GM23338 (cell line): ENCODE results near the gene KIAA0513. TPM values are rescaled to one million over a fixed set of nuclear protein-coding genes. Genes with fewer than 3 reads are reported as not detected.

Source experiments
- ATAC-seq: fragments of 200-7000 bp; cut with Tn5 transposase; 3 replicates; pipeline ENCODE4 v1.9.1; 2020
- DNase-seq: peaks from one replicate; pipeline ENCODE4 v3.0.0-alpha.2; 2015; ENCODE audit warnings: low spot score
- H2AFZ ChIP-seq: fragments of 200-600 bp; sonication (generic); 2 replicates; pipeline ENCODE4 v1.8.0; 2016; ENCODE audit warnings: antibody characterized with exemption, mild to moderate bottlenecking, moderate library complexity
- H3F3A ChIP-seq: fragments of 200-600 bp; sonication (generic); replicated peaks from 2 replicates; pipeline ENCODE4 v1.8.0; 2017; ENCODE audit warnings: antibody characterized with exemption, mixed run types, low read depth
- H3K27ac ChIP-seq: fragments of 200-600 bp; sonication (generic); 2 replicates; pipeline ENCODE4 v1.6.1; 2016; ENCODE audit warnings: low read depth
- H3K27me3 ChIP-seq: fragments of 200-600 bp; sonication (generic); 2 replicates; pipeline ENCODE4 v1.8.0; 2016; ENCODE audit warnings: mild to moderate bottlenecking, mixed run types, moderate library complexity; ENCODE audit not compliant: insufficient read depth
- H3K36me3 ChIP-seq: fragments of 200-600 bp; sonication (generic); 2 replicates; pipeline ENCODE4 v1.8.0; 2016; ENCODE audit warnings: mild to moderate bottlenecking; ENCODE audit not compliant: insufficient read depth
- H3K4me1 ChIP-seq: fragments of 200-600 bp; sonication (generic); 2 replicates; pipeline ENCODE4 v1.8.0; 2016; ENCODE audit warnings: mild to moderate bottlenecking, moderate library complexity; ENCODE audit not compliant: insufficient read depth
- H3K4me2 ChIP-seq: fragments of 200-600 bp; sonication (generic); 2 replicates; pipeline ENCODE4 v1.7.1; 2017; ENCODE audit warnings: mixed run types
- H3K4me3 ChIP-seq: fragments of 200-600 bp; sonication (generic); 2 replicates; pipeline ENCODE4 v1.6.1; 2016; ENCODE audit warnings: mixed run types
- H3K79me2 ChIP-seq: fragments of 200-600 bp; sonication (generic); replicated peaks from 2 replicates; pipeline ENCODE4 v1.8.0; 2017; ENCODE audit warnings: mild to moderate bottlenecking; ENCODE audit not compliant: insufficient read depth
- H3K9me2 ChIP-seq: fragments of 200-600 bp; sonication (generic); 2 replicates; pipeline ENCODE4 v1.8.0; 2017; ENCODE audit not compliant: insufficient read depth
- H4K20me1 ChIP-seq: fragments of 200-600 bp; sonication (generic); replicated peaks from 2 replicates; pipeline ENCODE4 v1.8.0; 2017; ENCODE audit warnings: mild to moderate bottlenecking; ENCODE audit not compliant: insufficient read depth
- H3K27ac Mint-ChIP-seq: 2 replicates; pipeline ENCODE4 v1.8.0; 2020; ENCODE audit warnings: inconsistent platforms, mild to moderate bottlenecking, moderate library complexity, mixed read lengths
- H3K27me3 Mint-ChIP-seq: 3 replicates; pipeline ENCODE4 v1.8.0; 2022; ENCODE audit warnings: low read depth, mild to moderate bottlenecking, moderate library complexity, mixed read lengths, inconsistent platforms; ENCODE audit not compliant: insufficient read depth, poor library complexity
- H3K36me3 Mint-ChIP-seq: 3 replicates; pipeline ENCODE4 v1.8.0; 2021; ENCODE audit warnings: low read depth, mild to moderate bottlenecking, inconsistent platforms, moderate library complexity, mixed read lengths
- H3K4me1 Mint-ChIP-seq: 3 replicates; pipeline ENCODE4 v1.8.0; 2020; ENCODE audit warnings: mild to moderate bottlenecking, inconsistent platforms, mixed read lengths
- H3K4me3 Mint-ChIP-seq: 3 replicates; pipeline ENCODE4 v1.8.0; 2021; ENCODE audit warnings: moderate library complexity, mild to moderate bottlenecking, inconsistent platforms, mixed read lengths
- H3K9me3 Mint-ChIP-seq: 3 replicates; pipeline ENCODE4 v1.8.0; 2020; ENCODE audit warnings: moderate library complexity, mild to moderate bottlenecking, inconsistent platforms, mixed read lengths
- CREB1 ChIP-seq: fragments of 250-450 bp; sonication (Bioruptor Pico); IDR thresholded peaks from 2 replicates; pipeline ENCODE4 v1.5.0; 2020; ENCODE audit warnings: low read depth, mild to moderate bottlenecking, moderate library complexity
- CTCF ChIP-seq, 2 experiments: fragments of 200-600 bp in 1 of 2; sonication (generic) in 1 of 2; conservative IDR thresholded peaks; 2 replicates each; pipeline versions ENCODE4 v1.5.1 to v1.6.1; 2016 to 2017; ENCODE audit warnings: antibody characterized with exemption in 2 of 2, low read depth in 2 of 2, mild to moderate bottlenecking in 2 of 2, moderate library complexity in 1 of 2
- JUNB ChIP-seq: IDR thresholded peaks from one replicate; pipeline ENCODE4 v1.6.1; 2016; ENCODE audit warnings: antibody characterized with exemption; ENCODE audit not compliant: unreplicated experiment
- ZNF331 ChIP-seq: fragments of 250-450 bp; sonication (Bioruptor Pico); IDR thresholded peaks from 2 replicates; pipeline ENCODE4 v1.5.0; 2020; ENCODE audit warnings: low read depth, mild to moderate bottlenecking, moderate library complexity
- ZNF462 ChIP-seq: fragments of 250-450 bp; sonication (Bioruptor Pico); IDR thresholded peaks from 2 replicates; pipeline ENCODE4 v1.5.0; 2020; ENCODE audit warnings: mild to moderate bottlenecking, moderate library complexity
- polyA plus RNA-seq: library from polyadenylated mRNA; unstranded; fragments of >200 nt; fragmentation: Nextera tagmentation; extraction: Ambion mirVana; gene quantifications from 2 replicates; pipeline ENCODE4 v1.2.1, GENCODE V29; 2016
- total RNA-seq: library from RNA; depleted of rRNA; stranded (reverse); fragments of >200 nt; shearing (Covaris generic); gene quantifications from 2 replicates; pipeline ENCODE4 v1.2.3, GENCODE V29; 2014
- TF ChIP-seq, protein P1 (sequence below): IDR thresholded peaks from 2 replicates; pipeline ENCODE4 v1.6.1; 2016; ENCODE audit warnings: antibody characterized with exemption

KIAA0513 gene
- total and polyA plus RNA-seq, 2 experiments from 2014 or later: 2.1 to 8.7 TPM

- TF ChIP-seq CTCF (conservative IDR thresholded peaks at IDR 0.05; ENCODE audit: low read depth in 2 of 2) (no peak), JUNB (no peak), ZNF331 (CRISPR knock-in tag) (no peak), CREB1 (CRISPR knock-in tag) (no peak), ZNF462 (CRISPR knock-in tag) (no peak)
- TF ChIP-seq, protein P1, sequence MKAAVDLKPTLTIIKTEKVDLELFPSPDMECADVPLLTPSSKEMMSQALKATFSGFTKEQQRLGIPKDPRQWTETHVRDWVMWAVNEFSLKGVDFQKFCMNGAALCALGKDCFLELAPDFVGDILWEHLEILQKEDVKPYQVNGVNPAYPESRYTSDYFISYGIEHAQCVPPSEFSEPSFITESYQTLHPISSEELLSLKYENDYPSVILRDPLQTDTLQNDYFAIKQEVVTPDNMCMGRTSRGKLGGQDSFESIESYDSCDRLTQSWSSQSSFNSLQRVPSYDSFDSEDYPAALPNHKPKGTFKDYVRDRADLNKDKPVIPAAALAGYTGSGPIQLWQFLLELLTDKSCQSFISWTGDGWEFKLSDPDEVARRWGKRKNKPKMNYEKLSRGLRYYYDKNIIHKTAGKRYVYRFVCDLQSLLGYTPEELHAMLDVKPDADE: no peak
- ATAC-seq (no peak), DNase-seq (no peak)
- Histone ChIP-seq H2AFZ (0 out of 2 replicates have a peak overlapping the region, but pooled peaks have one; percentile 59), H3K36me3 (no peaks in the 10 kb centered on the region), H3K4me1 (peaks cover 19% of the 10 kb centered on the region), H3K27ac (no peak overlapping the region), H3F3A (peaks cover 15% of the 10 kb centered on the region; the same call in 1 of the 2 replicates), H3K4me2 (no peak overlapping the region), H3K4me3 (no peak overlapping the region), H3K79me2 (no peaks in the 10 kb centered on the region), H4K20me1 (no peaks in the 10 kb centered on the region), H3K9me2 (no peaks in the 10 kb centered on the region), H3K27me3 (no peaks in the 10 kb centered on the region)
- H3K27me3 Mint-ChIP-seq: peaks cover 15% of the 10 kb centered on the region
- no peak overlapping the region for H3K27ac Mint-ChIP-seq
- peaks cover 28% of the 10 kb centered on the region for H3K4me1 Mint-ChIP-seq
- 0 out of 3 replicates have a peak, but pooled peaks cover 5% of the 10 kb centered on the region for H3K9me3 Mint-ChIP-seq
- H3K36me3 Mint-ChIP-seq: 0 out of 3 replicates have a peak, but pooled peaks cover 2% of the 10 kb centered on the region
- H3K4me3 Mint-ChIP-seq: no peak overlapping the region
Observed at GRCh38 chr16:85124636-85125346, 97.2 kb downstream of the KIAA0513 start.
